GM19025 (cell line): ENCODE measurements around the gene ARL5A.
"Not testable (repeated sequence)": the region's sequence is repeated elsewhere in the genome, so short reads cannot be mapped to it uniquely, and the experiment has no call there.

ENCODE experiments used
- ATAC-seq: cut with Tn5 transposase; IDR thresholded peaks from one replicate; pipeline ENCODE4 v1.9.1; 2021; ENCODE audit warnings: mild to moderate bottlenecking, low read depth, moderate library complexity; ENCODE audit not compliant: unreplicated experiment

Gene ARL5A

GRCh38 chr2:151828143-151828889 lies at the start of gene ARL5A:
ARL5A (minus strand) TSS chr2:151828421; CDS start chr2:151828176, 245 bp downstream.
- peak; percentile 95 for ATAC-seq

- ATAC-seq: not testable (repeated sequence)
These were observed 47.4 kb upstream of the ARL5A start for GRCh38 chr2:151875631-151876030.

GRCh38 chr2:151872463-151872862 lies 44.2 kb upstream of the ARL5A start:
- no peak for ATAC-seq

- no peak for ATAC-seq
These were observed 41.1 kb upstream of the ARL5A start for GRCh38 chr2:151869291-151869690.

GRCh38 chr2:151862700-151863099 lies 34.5 kb upstream of the ARL5A start:
- peak; percentile 98 for ATAC-seq

- ATAC-seq: no peak
These were observed 33.0 kb upstream of the ARL5A start for GRCh38 chr2:151861174-151861573.

- no peak for ATAC-seq
These were observed 32.5 kb upstream of the ARL5A start for GRCh38 chr2:151860613-151861146.

GRCh38 chr2:151860210-151860609 lies 32.0 kb upstream of the ARL5A start:
- ATAC-seq: no peak

GRCh38 chr2:151857650-151858049 lies 29.4 kb upstream of the ARL5A start:
- no peak for ATAC-seq

GRCh38 chr2:151855111-151855510 lies 26.9 kb upstream of the ARL5A start:
- no peak for ATAC-seq

GRCh38 chr2:151853070-151853758 lies 25.0 kb upstream of the ARL5A start:
- no peak for ATAC-seq

- no peak for ATAC-seq
These were observed 24.2 kb upstream of the ARL5A start for GRCh38 chr2:151852260-151853069.

- no peak for ATAC-seq
These were observed 23.5 kb upstream of the ARL5A start for GRCh38 chr2:151851761-151852160.

GRCh38 chr2:151849413-151850010 lies 21.3 kb upstream of the ARL5A start:
- no peak for ATAC-seq

GRCh38 chr2:151845884-151846283 lies 17.7 kb upstream of the ARL5A start:
- peak; percentile 50 for ATAC-seq

- no peak for ATAC-seq
These were observed 17.3 kb upstream of the ARL5A start for GRCh38 chr2:151845481-151845880.

- ATAC-seq: no peak
These were observed 16.1 kb upstream of the ARL5A start for GRCh38 chr2:151844211-151844896.

GRCh38 chr2:151843691-151844061 lies 15.5 kb upstream of the ARL5A start:
- ATAC-seq: no peak

- ATAC-seq: no peak
These were observed 14.8 kb upstream of the ARL5A start for GRCh38 chr2:151842830-151843690.
